Caco-2 (cell line): ENCODE measurements around the gene ABCA7. TPM values are rescaled to one million over a fixed set of nuclear protein-coding genes. Genes with fewer than 3 reads are reported as not detected.

Experiments used
- BruUV-seq: library from RNA; stranded (reverse); fragments of 400-500 nt; replicated peaks from 2 replicates; lab custom pipeline; 2021; lab: Mats Ljungman, UMichigan
- CTCF ChIA-PET: fragments of 300-600 bp; sonication (Branson Sonifier 250); formaldehyde crosslinking; loops from one replicate; lab custom pipeline; 2022; ENCODE audit warnings: antibody characterized with exemption; lab: Charles Lee
- POLR2A ChIA-PET: fragments of 300-600 bp; sonication (Branson Sonifier 250); formaldehyde crosslinking; loops from one replicate; lab custom pipeline; 2022; ENCODE audit warnings: antibody characterized with exemption; lab: Charles Lee
- DNase-seq, 2 experiments: peaks; one replicate each; pipeline versions ENCODE4 v3.0.0 to v3.0.0-alpha.2; 2020 to 2022
- H3K27me3 ChIP-seq: replicated peaks from 2 replicates; pipeline ENCODE4 v1.6.0; 2011; ENCODE audit warnings: low read length; ENCODE audit not compliant: control insufficient read depth, insufficient read depth
- H3K36me3 ChIP-seq: 2 replicates; pipeline ENCODE4 v1.5.1; 2011; ENCODE audit warnings: low read length; ENCODE audit not compliant: control insufficient read depth, insufficient read depth
- H3K4me1 ChIP-seq: fragments of 250-450 bp; sonication (Bioruptor Pico); 2 replicates; pipeline ENCODE4 v1.5.1; 2020; ENCODE audit warnings: mild to moderate bottlenecking
- H3K4me3 ChIP-seq: 2 replicates; pipeline ENCODE4 v1.5.1; 2011; ENCODE audit warnings: low read depth, mild to moderate bottlenecking, control low read depth, low read length
- H3K9me3 ChIP-seq: fragments of 250-450 bp; sonication (Bioruptor Pico); 2 replicates; pipeline ENCODE4 v1.5.1; 2020; ENCODE audit warnings: mild to moderate bottlenecking, moderate library complexity
- H3K27ac Mint-ChIP-seq: one replicate; pipeline ENCODE4 v1.8.0; 2022; ENCODE audit warnings: mixed read lengths; ENCODE audit not compliant: unreplicated experiment
- H3K27me3 Mint-ChIP-seq: one replicate; pipeline ENCODE4 v1.8.0; 2022; ENCODE audit warnings: mixed read lengths; ENCODE audit not compliant: insufficient read depth, unreplicated experiment
- H3K36me3 Mint-ChIP-seq: one replicate; pipeline ENCODE4 v1.8.0; 2022; ENCODE audit warnings: mild to moderate bottlenecking, mixed read lengths; ENCODE audit not compliant: insufficient read depth, unreplicated experiment
- H3K4me1 Mint-ChIP-seq: one replicate; pipeline ENCODE4 v1.8.0; 2022; ENCODE audit warnings: low read depth, mixed read lengths; ENCODE audit not compliant: unreplicated experiment
- H3K4me3 Mint-ChIP-seq: one replicate; pipeline ENCODE4 v1.8.0; 2022; ENCODE audit warnings: mild to moderate bottlenecking, moderate library complexity, mixed read lengths; ENCODE audit not compliant: unreplicated experiment
- H3K9me3 Mint-ChIP-seq: one replicate; pipeline ENCODE4 v1.8.0; 2022; ENCODE audit warnings: mixed read lengths; ENCODE audit not compliant: unreplicated experiment
- CTCF ChIP-seq, 2 experiments: fragments of 200-600 bp in 1 of 2; IDR thresholded peaks; 1 replicate in 1 of 2; 2 replicates in 1 of 2; pipeline versions ENCODE4 v1.5.1 to v1.8.0; 2011 to 2022; ENCODE audit warnings: antibody characterized with exemption in 1 of 2, control low read depth in 1 of 2, inconsistent platforms in 1 of 2, low read depth in 1 of 2, low read length in 1 of 2, mild to moderate bottlenecking in 1 of 2, moderate library complexity in 1 of 2; ENCODE audit not compliant: insufficient read depth in 1 of 2, severe bottlenecking in 1 of 2, unreplicated experiment in 1 of 2
- intact Hi-C: fragments of 100-400 bp; cut with micrococcal nuclease; formaldehyde crosslinking; loops from one replicate; pipeline ENCODE4 v1.10.0; 2022; ENCODE audit not compliant: unreplicated experiment
- total RNA-seq: library from RNA; stranded (reverse); gene quantifications from 2 replicates; pipeline ENCODE4 v1.2.3, GENCODE V29; 2022

ABCA7 gene
- total RNA-seq, 1 experiment from 2014 or later = 45.9 TPM

GRCh38 chr19:1009041-1009980, 30.6 kb upstream of the ABCA7 start:
- ChIA-PET CTCF (interaction anchor here (0.6 kb wide), 1 partner anchor 8 kb away, joined by 3 read pairs; no protein-coding TSS in a partner anchor), POLR2A (interaction anchor here (0.5 kb wide), 1 partner anchor 56 kb away, joined by 4 read pairs; no protein-coding TSS in a partner anchor)
- no peak overlapping the region for H3K27ac Mint-ChIP-seq
- no peaks in the 10 kb centered on the region for H3K4me1 Mint-ChIP-seq
- H3K9me3 ChIP-seq = no peaks in the 10 kb centered on the region
- H3K27me3 ChIP-seq = no peaks in the 10 kb centered on the region
- no peaks in the 10 kb centered on the region for H3K4me1 ChIP-seq
- TSS peak; percentile 94 for BruUV-seq
- peaks cover 34% of the 10 kb centered on the region for H3K36me3 Mint-ChIP-seq
- TF ChIP-seq CTCF (IDR thresholded peaks at IDR 0.05; ENCODE audit: insufficient read depth in 1 of 2, low read depth in 1 of 2, low read length in 1 of 2, severe bottlenecking in 1 of 2, unreplicated experiment in 1 of 2) = no peak
- no peaks in the 10 kb centered on the region for H3K9me3 Mint-ChIP-seq
- H3K27me3 Mint-ChIP-seq = no peaks in the 10 kb centered on the region
- no peak for DNase-seq
- H3K4me3 ChIP-seq = no peak overlapping the region
- no peak overlapping the region for H3K4me3 Mint-ChIP-seq
- intact Hi-C loops = no loop called here
- H3K36me3 ChIP-seq = no peaks in the 10 kb centered on the region; the same call in 1 of the 2 replicates

GRCh38 chr19:1009981-1010538, 29.8 kb upstream of the ABCA7 start:
- Histone ChIP-seq H3K4me1 (no peaks in the 10 kb centered on the region), H3K9me3 (no peaks in the 10 kb centered on the region), H3K4me3 (no peak overlapping the region), H3K36me3 (no peaks in the 10 kb centered on the region; the same call in 1 of the 2 replicates), H3K27me3 (no peaks in the 10 kb centered on the region)
- H3K4me1 Mint-ChIP-seq = no peaks in the 10 kb centered on the region
- TF ChIP-seq CTCF (IDR thresholded peaks at IDR 0.05; ENCODE audit: insufficient read depth in 1 of 2, low read depth in 1 of 2, low read length in 1 of 2, severe bottlenecking in 1 of 2, unreplicated experiment in 1 of 2) = no peak
- DNase-seq = no peak
- peaks cover 30% of the 10 kb centered on the region for H3K36me3 Mint-ChIP-seq
- no peaks in the 10 kb centered on the region for H3K9me3 Mint-ChIP-seq
- intact Hi-C loops = no loop called here
- ChIA-PET CTCF (interaction anchor here (0.6 kb wide), 1 partner anchor 9 kb away, joined by 3 read pairs; no protein-coding TSS in a partner anchor), POLR2A (interaction anchor here (0.5 kb wide), 1 partner anchor 55 kb away, joined by 4 read pairs; no protein-coding TSS in a partner anchor)
- no peak overlapping the region for H3K27ac Mint-ChIP-seq
- H3K27me3 Mint-ChIP-seq = no peaks in the 10 kb centered on the region
- no peak overlapping the region for H3K4me3 Mint-ChIP-seq
- no TSS peak for BruUV-seq
